Natural killer cell (primary cell): Measurements from ENCODE around the gene TRABD. TPM values are rescaled to one million over a fixed set of nuclear protein-coding genes. Genes with fewer than 3 reads are reported as not detected.

Experiments used
- ATAC-seq, 3 donors: fragments of 150-1000 bp in 2 of 3; fragments of 200-7000 bp in 1 of 3; cut with Tn5 transposase; 1 replicate in 1 of 3; 2 replicates in 2 of 3; pipeline ENCODE4 v1.10.0; 2021; ENCODE audit warnings: mild to moderate bottlenecking in 2 of 3, moderate library complexity in 2 of 3
- DNase-seq, 2 donors: peaks; one replicate each; pipeline versions ENCODE4 v3.0.0 to v3.0.0-alpha.2; 2013 to 2021; ENCODE audit warnings: mixed read lengths in 1 of 2
- H3K27ac ChIP-seq: one replicate; pipeline ENCODE4 v1.5.1; 2013; ENCODE audit warnings: mild to moderate bottlenecking, low read length
- H3K27me3 ChIP-seq: one replicate; pipeline ENCODE4 v1.6.1; 2013; ENCODE audit warnings: low read length; ENCODE audit not compliant: control insufficient read depth, insufficient read depth
- H3K36me3 ChIP-seq: one replicate; pipeline ENCODE4 v1.6.1; 2013; ENCODE audit warnings: low read length; ENCODE audit not compliant: control insufficient read depth, insufficient read depth
- H3K4me1 ChIP-seq: one replicate; pipeline ENCODE4 v1.6.1; 2013; ENCODE audit warnings: low read length; ENCODE audit not compliant: control insufficient read depth, insufficient read depth
- H3K4me3 ChIP-seq: one replicate; pipeline ENCODE4 v1.5.1; 2013; ENCODE audit warnings: low read length
- H3K9me3 ChIP-seq: one replicate; pipeline ENCODE4 v1.6.1; 2013; ENCODE audit warnings: low read length; ENCODE audit not compliant: control insufficient read depth, insufficient read depth
- H3K27ac Mint-ChIP-seq, 2 donors: one replicate each; pipeline ENCODE4 v1.8.0; 2022; ENCODE audit warnings: mild to moderate bottlenecking in 2 of 2, mixed read lengths in 2 of 2, moderate library complexity in 1 of 2
- H3K27me3 Mint-ChIP-seq, 2 donors: one replicate each; pipeline ENCODE4 v1.8.0; 2022; ENCODE audit warnings: low read depth in 2 of 2, mixed read lengths in 2 of 2
- H3K36me3 Mint-ChIP-seq: one replicate; pipeline ENCODE4 v1.8.0; 2022; ENCODE audit warnings: mixed read lengths
- H3K4me1 Mint-ChIP-seq, 2 donors: one replicate each; pipeline ENCODE4 v1.8.0; 2022; ENCODE audit warnings: mixed read lengths in 2 of 2
- H3K4me3 Mint-ChIP-seq: one replicate; pipeline ENCODE4 v1.8.0; 2022; ENCODE audit warnings: mild to moderate bottlenecking, moderate library complexity, mixed read lengths
- H3K9me3 Mint-ChIP-seq, 2 donors: one replicate each; pipeline ENCODE4 v1.8.0; 2022; ENCODE audit warnings: mixed read lengths in 2 of 2
- WGBS: methylation state at CpG from one replicate; pipeline ENCODE4 v1.1.7; 2013; ENCODE audit warnings: missing lambda C conversion rate; ENCODE audit not compliant: insufficient coverage; 5-methylcytosine and 5-hydroxymethylcytosine counted together
- intact Hi-C: fragments of 100-400 bp; cut with micrococcal nuclease; formaldehyde crosslinking; loops from one replicate; pipeline ENCODE4 v1.14.2; 2022
- total RNA-seq, 4 donors: library from RNA; stranded (reverse); fragments of 120-200 nt in 1 of 4; gene quantifications; one replicate each; pipeline versions ENCODE4 v1.2.3 to v1.2.4, GENCODE V29; 2013 to 2022
- TF ChIP-seq, protein P1 (sequence below): fragments of 200-600 bp; IDR thresholded peaks from one replicate; pipeline ENCODE4 v1.8.0; 2022; ENCODE audit warnings: antibody characterized with exemption

TRABD gene
- total RNA-seq, 3 donors from 2014 or later (not counting 1 experiment from before 2014, with no cell fraction given), result 129 to 138 (median 132) TPM

GRCh38 chr22:50148166-50148500 is 37.6 kb upstream of the TRABD start:
- Histone ChIP-seq H3K4me3 (no peak overlapping the region), H3K27ac (no peak overlapping the region)
- intact Hi-C loops, result loop anchor here (5.0 kb wide), 1 partner anchor 44 kb away; no protein-coding TSS in a partner anchor

DNA sequence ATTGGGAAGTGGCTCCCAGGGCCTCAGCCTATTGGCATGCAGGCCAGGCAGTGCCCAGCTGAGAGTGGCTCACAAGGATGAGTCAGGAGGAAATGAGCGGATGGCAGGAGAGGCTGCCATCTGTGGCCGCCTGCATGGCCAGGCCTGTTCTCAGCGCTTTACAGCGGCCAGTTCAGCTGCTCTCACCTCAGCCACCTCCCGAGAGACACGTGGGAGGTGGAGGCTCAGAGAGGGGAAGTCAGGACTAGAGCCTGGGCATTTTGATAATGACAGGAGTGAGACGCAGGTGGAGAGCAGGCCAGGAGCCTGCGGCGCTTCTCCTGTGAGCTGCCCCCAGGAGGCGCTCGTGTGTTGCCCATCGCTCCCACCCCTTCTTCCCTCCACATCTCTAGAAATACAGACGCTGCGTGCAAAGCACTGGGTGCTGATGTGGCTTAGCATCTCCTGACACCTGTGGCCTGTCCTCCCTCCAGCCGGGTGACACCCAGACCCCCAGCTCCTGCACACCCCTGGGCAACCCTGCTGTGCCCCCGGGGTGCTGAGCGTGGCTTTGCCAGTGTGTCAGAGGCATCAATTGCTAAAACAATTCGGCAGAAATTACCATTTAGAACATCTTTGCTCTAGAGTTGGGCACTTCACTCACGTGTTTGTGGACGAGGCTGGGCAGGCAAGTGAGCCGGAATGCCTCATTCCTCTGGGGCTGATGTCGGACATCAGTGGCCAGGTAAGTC is 36.6 kb upstream of the TRABD start:
- Mint-ChIP-seq H3K27ac (no peak overlapping the region), H3K36me3 (no peaks in the 10 kb centered on the region)
- TF ChIP-seq, protein P1, sequence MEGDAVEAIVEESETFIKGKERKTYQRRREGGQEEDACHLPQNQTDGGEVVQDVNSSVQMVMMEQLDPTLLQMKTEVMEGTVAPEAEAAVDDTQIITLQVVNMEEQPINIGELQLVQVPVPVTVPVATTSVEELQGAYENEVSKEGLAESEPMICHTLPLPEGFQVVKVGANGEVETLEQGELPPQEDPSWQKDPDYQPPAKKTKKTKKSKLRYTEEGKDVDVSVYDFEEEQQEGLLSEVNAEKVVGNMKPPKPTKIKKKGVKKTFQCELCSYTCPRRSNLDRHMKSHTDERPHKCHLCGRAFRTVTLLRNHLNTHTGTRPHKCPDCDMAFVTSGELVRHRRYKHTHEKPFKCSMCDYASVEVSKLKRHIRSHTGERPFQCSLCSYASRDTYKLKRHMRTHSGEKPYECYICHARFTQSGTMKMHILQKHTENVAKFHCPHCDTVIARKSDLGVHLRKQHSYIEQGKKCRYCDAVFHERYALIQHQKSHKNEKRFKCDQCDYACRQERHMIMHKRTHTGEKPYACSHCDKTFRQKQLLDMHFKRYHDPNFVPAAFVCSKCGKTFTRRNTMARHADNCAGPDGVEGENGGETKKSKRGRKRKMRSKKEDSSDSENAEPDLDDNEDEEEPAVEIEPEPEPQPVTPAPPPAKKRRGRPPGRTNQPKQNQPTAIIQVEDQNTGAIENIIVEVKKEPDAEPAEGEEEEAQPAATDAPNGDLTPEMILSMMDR, result peak; percentile 90

More at GRCh38 chr22:50148166-50148500, 37.6 kb upstream of the TRABD start:
- DNase-seq, result no peak
- Histone ChIP-seq H3K27me3 (no peaks in the 10 kb centered on the region), H3K4me1 (peaks cover 11% of the 10 kb centered on the region), H3K36me3 (no peaks in the 10 kb centered on the region), H3K9me3 (no peaks in the 10 kb centered on the region)
- 84% methylated on average over 12 of the region's 12 CpGs for WGBS
- Mint-ChIP-seq H3K36me3 (no peaks in the 10 kb centered on the region), H3K27me3 (no peaks in the 10 kb centered on the region), H3K4me1 (peaks cover 0 to 10% of the 10 kb centered on the region in 2 donors), H3K4me3 (no peak overlapping the region), H3K27ac (no peak overlapping the region), H3K9me3 (no peaks in the 10 kb centered on the region)
- ATAC-seq, result no peak
- TF ChIP-seq, protein P1, result no peak

DNA sequence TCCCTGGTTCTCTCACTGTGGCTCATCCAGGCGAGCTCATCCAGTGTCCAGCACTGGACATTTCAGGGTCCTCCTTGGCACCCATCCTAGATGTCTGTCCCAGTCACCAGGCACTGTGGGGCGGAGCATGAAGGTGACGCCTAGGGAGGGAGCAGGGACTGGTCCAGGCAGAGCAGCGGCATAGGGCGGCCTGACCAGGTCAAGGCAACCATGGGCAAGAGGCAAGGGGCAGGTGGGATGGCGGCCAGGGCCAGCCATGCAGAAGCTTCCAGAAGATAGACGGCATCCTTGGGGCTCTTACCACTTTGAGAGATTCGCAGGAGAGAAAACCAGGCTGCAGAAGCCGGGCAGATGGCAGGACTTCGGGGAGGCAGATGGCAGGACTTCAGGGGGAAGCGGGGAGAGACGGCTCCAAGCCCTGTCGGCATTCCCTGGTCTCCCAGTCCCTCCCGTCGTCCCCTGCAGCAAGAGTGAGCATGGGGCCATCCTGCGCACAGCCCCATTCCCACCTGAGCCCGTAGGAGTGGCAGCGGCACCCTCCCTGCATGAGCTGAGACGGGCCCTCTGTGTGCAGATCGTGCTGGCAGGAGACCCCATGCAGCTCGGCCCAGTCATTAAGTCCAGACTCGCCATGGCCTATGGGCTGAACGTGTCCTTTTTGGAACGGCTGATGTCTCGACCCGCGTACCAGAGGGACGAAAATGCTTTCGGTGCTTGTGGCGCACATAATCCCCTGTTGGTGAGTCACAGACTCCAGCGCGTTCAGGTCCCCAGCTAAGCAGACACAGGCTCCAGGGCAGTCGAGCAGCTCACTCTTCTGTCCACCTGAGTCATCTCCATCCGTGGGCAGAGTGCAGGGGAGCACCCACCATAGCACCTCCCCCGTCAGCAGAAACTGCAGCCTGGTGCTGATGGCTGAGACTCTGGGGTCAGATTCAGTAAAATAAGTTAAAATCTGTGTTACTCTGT is 35.3 kb upstream of the TRABD start:
- intact Hi-C loops, result no loop called here
- Mint-ChIP-seq H3K36me3 (no peaks in the 10 kb centered on the region), H3K4me3 (no peak overlapping the region), H3K27ac (no peak overlapping the region), H3K9me3 (no peaks in the 10 kb centered on the region), H3K4me1 (peaks cover 0 to 10% of the 10 kb centered on the region in 2 donors), H3K27me3 (no peaks in the 10 kb centered on the region)
- ATAC-seq (no peak), DNase-seq (no peak)
- H3K9me3 ChIP-seq, result no peaks in the 10 kb centered on the region
- peaks cover 11% of the 10 kb centered on the region for H3K4me1 ChIP-seq
- no peak overlapping the region for H3K4me3 ChIP-seq
- 90% methylated on average over 35 of the region's 35 CpGs for WGBS
- H3K36me3 ChIP-seq, result no peaks in the 10 kb centered on the region
- TF ChIP-seq, protein P1, result no peak
- no peak overlapping the region for H3K27ac ChIP-seq
- no peaks in the 10 kb centered on the region for H3K27me3 ChIP-seq

More for the DNA sequence above, 36.6 kb upstream of the TRABD start:
- H3K9me3 Mint-ChIP-seq, result no peaks in the 10 kb centered on the region
- H3K36me3 ChIP-seq, result no peaks in the 10 kb centered on the region
- no peaks in the 10 kb centered on the region for H3K9me3 ChIP-seq
- peak; percentile 91 to 99 (median 96) for ATAC-seq
- H3K27ac ChIP-seq, result no peak overlapping the region
- H3K27me3 ChIP-seq, result no peaks in the 10 kb centered on the region
- 26% methylated on average over 22 of the region's 22 CpGs for WGBS
- H3K27me3 Mint-ChIP-seq, result no peaks in the 10 kb centered on the region
- no peak overlapping the region for H3K4me3 Mint-ChIP-seq
- no peak overlapping the region for H3K4me3 ChIP-seq
- intact Hi-C loops, result loop anchor here (1.0 to 5.0 kb wide), 2 partner anchors 43 to 60 kb away; no protein-coding TSS in a partner anchor
- H3K4me1 Mint-ChIP-seq, result peaks cover 0 to 10% of the 10 kb centered on the region in 2 donors
- H3K4me1 ChIP-seq, result peaks cover 11% of the 10 kb centered on the region
- peak; percentile 71 to 91 for DNase-seq
